Measurements from ENCODE around the gene TENM4. TPM values are rescaled to one million over a fixed set of nuclear protein-coding genes. Genes with fewer than 3 reads are reported as not detected.

Gene TENM4
- total RNA-seq, 1 donor from 2014 or later, result 117 TPM

- no peak overlapping the region for H3K27ac Mint-ChIP-seq
- no peak for DNase-seq (ENCODE audit: low spot score, unreplicated experiment)
- peaks cover 2% of the 10 kb centered on the region for H3K4me1 Mint-ChIP-seq (ENCODE audit: low read depth)
- TF ChIP-seq, protein P1, sequence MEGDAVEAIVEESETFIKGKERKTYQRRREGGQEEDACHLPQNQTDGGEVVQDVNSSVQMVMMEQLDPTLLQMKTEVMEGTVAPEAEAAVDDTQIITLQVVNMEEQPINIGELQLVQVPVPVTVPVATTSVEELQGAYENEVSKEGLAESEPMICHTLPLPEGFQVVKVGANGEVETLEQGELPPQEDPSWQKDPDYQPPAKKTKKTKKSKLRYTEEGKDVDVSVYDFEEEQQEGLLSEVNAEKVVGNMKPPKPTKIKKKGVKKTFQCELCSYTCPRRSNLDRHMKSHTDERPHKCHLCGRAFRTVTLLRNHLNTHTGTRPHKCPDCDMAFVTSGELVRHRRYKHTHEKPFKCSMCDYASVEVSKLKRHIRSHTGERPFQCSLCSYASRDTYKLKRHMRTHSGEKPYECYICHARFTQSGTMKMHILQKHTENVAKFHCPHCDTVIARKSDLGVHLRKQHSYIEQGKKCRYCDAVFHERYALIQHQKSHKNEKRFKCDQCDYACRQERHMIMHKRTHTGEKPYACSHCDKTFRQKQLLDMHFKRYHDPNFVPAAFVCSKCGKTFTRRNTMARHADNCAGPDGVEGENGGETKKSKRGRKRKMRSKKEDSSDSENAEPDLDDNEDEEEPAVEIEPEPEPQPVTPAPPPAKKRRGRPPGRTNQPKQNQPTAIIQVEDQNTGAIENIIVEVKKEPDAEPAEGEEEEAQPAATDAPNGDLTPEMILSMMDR (IDR thresholded peaks at IDR 0.05; ENCODE audit: unreplicated experiment), result no peak
- peaks cover 41% of the 10 kb centered on the region for H3K36me3 Mint-ChIP-seq (ENCODE audit: insufficient read depth)
- peaks cover 10% of the 10 kb centered on the region for H3K9me3 Mint-ChIP-seq (ENCODE audit: low read depth)
- H3K27me3 Mint-ChIP-seq, result no peaks in the 10 kb centered on the region
- no peak overlapping the region for H3K4me3 Mint-ChIP-seq (ENCODE audit: low read depth)
Observed at GRCh38 chr11:78876676-78877075, 564.2 kb downstream of the TENM4 start.

GRCh38 chr11:78870655-78871054 is 570.2 kb downstream of the TENM4 start:
- H3K4me3 Mint-ChIP-seq (ENCODE audit: low read depth), result no peak overlapping the region
- H3K36me3 Mint-ChIP-seq (ENCODE audit: insufficient read depth), result peaks cover 15% of the 10 kb centered on the region
- no peak for DNase-seq (ENCODE audit: low spot score, unreplicated experiment)
- peaks cover 3% of the 10 kb centered on the region for H3K4me1 Mint-ChIP-seq (ENCODE audit: low read depth)
- H3K9me3 Mint-ChIP-seq (ENCODE audit: low read depth), result no peaks in the 10 kb centered on the region
- TF ChIP-seq, protein P1 (IDR thresholded peaks at IDR 0.05; ENCODE audit: unreplicated experiment), result no peak
- H3K27ac Mint-ChIP-seq, result peak overlapping the region; percentile 58
- no peaks in the 10 kb centered on the region for H3K27me3 Mint-ChIP-seq

- no peaks in the 10 kb centered on the region for H3K27me3 Mint-ChIP-seq
- peaks cover 15% of the 10 kb centered on the region for H3K36me3 Mint-ChIP-seq (ENCODE audit: insufficient read depth)
- TF ChIP-seq, protein P1 (IDR thresholded peaks at IDR 0.05; ENCODE audit: unreplicated experiment), result no peak
- DNase-seq (ENCODE audit: low spot score, unreplicated experiment), result no peak
- no peaks in the 10 kb centered on the region for H3K9me3 Mint-ChIP-seq (ENCODE audit: low read depth)
- no peak overlapping the region for H3K4me3 Mint-ChIP-seq (ENCODE audit: low read depth)
- no peak overlapping the region for H3K27ac Mint-ChIP-seq
- H3K4me1 Mint-ChIP-seq (ENCODE audit: low read depth), result peaks cover 3% of the 10 kb centered on the region
Observed at GRCh38 chr11:78869293-78869692, 571.5 kb downstream of the TENM4 start.

DNA sequence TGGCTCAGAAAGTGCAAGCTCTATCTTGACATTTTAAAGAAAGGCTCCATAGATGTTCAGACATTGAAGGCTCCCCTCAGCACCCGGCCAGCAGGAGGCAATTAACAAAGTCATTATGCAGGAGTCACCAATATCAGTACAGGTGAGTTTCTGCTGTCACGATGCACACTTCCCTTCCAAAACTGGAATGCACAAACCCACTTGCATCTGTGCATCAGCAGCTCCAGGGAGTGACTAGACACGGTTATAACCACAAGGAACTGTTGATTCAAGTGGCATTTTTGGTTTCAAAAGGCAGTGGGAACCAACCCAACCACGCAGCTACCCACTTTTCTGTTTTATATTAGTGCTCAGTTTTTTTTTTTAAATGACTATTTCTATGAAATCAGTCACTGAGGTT is 572.3 kb downstream of the TENM4 start:
- Mint-ChIP-seq H3K27ac (no peak overlapping the region), H3K27me3 (no peaks in the 10 kb centered on the region), H3K9me3 (ENCODE audit: low read depth) (no peaks in the 10 kb centered on the region), H3K4me3 (ENCODE audit: low read depth) (no peak overlapping the region), H3K4me1 (ENCODE audit: low read depth) (peaks cover 3% of the 10 kb centered on the region), H3K36me3 (ENCODE audit: insufficient read depth) (peaks cover 13% of the 10 kb centered on the region)
- no peak for DNase-seq (ENCODE audit: low spot score, unreplicated experiment)
- TF ChIP-seq, protein P1 (IDR thresholded peaks at IDR 0.05; ENCODE audit: unreplicated experiment), result no peak

DNA sequence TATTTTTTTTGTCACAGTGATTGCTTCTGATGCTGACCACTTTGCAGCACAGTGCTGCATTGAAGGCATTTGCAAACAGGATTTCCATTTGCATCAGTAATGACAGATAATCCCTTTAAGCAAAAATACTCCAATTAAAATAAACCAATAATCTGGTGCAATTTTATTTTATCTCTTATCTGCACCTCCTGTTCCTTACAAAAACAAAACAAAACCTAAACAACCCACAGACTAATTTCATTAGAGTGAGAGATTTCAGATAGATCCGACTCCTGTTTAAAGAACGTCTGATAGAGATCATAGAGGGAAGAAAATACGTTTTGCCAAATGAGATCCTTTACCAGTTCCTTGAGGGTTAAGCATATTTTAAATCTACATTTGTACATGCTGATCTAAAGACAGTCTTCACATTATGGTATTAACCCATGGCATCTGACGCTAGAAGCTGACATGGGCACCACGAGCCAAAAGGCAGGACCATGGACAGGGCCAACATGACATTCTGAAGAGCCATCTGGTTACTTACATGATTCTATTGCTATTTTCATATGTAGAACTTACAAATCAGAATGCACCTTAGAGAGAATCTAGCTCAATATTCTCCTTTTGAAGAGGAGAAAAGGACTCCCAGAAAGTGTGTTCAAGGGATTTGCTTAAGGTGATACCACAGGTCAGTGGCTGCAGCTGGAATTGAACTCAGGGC is 580.0 kb downstream of the TENM4 start:
- no peak for DNase-seq (ENCODE audit: low spot score, unreplicated experiment)
- Mint-ChIP-seq H3K4me3 (ENCODE audit: low read depth) (no peak overlapping the region), H3K4me1 (ENCODE audit: low read depth) (no peaks in the 10 kb centered on the region), H3K36me3 (ENCODE audit: insufficient read depth) (peaks cover 3% of the 10 kb centered on the region), H3K27ac (no peak overlapping the region), H3K9me3 (ENCODE audit: low read depth) (no peaks in the 10 kb centered on the region), H3K27me3 (no peaks in the 10 kb centered on the region)
- TF ChIP-seq, protein P1 (IDR thresholded peaks at IDR 0.05; ENCODE audit: unreplicated experiment), result no peak

Measured in progenitor cell of endocrine pancreas (in vitro differentiated cells).